ENCODE results near the gene CSRP1.
"Not testable (repeated sequence)": the region's sequence is repeated elsewhere in the genome, so short reads cannot be mapped to it uniquely, and the experiment has no call there.

CSRP1 gene

GRCh38 chr1:201496296-201496690, 10.6 kb downstream of the CSRP1 start:
- no peak for DNase-seq (ENCODE audit: low read depth)

- no peak for DNase-seq (ENCODE audit: low read depth)
These were observed 11.2 kb downstream of the CSRP1 start for GRCh38 chr1:201495551-201496295.

- DNase-seq (ENCODE audit: low read depth), result no peak
These were observed 12.9 kb downstream of the CSRP1 start for GRCh38 chr1:201493757-201494617.

- DNase-seq (ENCODE audit: low read depth), result not testable (repeated sequence)
These were observed 13.8 kb downstream of the CSRP1 start for GRCh38 chr1:201493026-201493656.

GRCh38 chr1:201491896-201492511, 14.9 kb downstream of the CSRP1 start:
- no peak for DNase-seq (ENCODE audit: low read depth)

GRCh38 chr1:201490708-201491131, 16.2 kb downstream of the CSRP1 start:
- DNase-seq (ENCODE audit: low read depth), result no peak

- DNase-seq (ENCODE audit: low read depth), result no peak
These were observed 17.2 kb downstream of the CSRP1 start for GRCh38 chr1:201489643-201490261.

GRCh38 chr1:201488830-201489589, 17.9 kb downstream of the CSRP1 start:
- no peak for DNase-seq (ENCODE audit: low read depth)

- no peak for DNase-seq (ENCODE audit: low read depth)
These were observed 19.2 kb downstream of the CSRP1 start for GRCh38 chr1:201487742-201488141.

- no peak for DNase-seq (ENCODE audit: low read depth)
These were observed 20.7 kb downstream of the CSRP1 start for GRCh38 chr1:201486187-201486586.

- DNase-seq (ENCODE audit: low read depth), result no peak
These were observed 21.6 kb downstream of the CSRP1 start for GRCh38 chr1:201485184-201485774.

GRCh38 chr1:201483373-201483949, 23.5 kb downstream of the CSRP1 start:
- DNase-seq (ENCODE audit: low read depth), result no peak

- no peak for DNase-seq (ENCODE audit: low read depth)
These were observed 24.2 kb downstream of the CSRP1 start for GRCh38 chr1:201482755-201483154.

GRCh38 chr1:201481761-201482493, 25.0 kb downstream of the CSRP1 start:
- peak; percentile 53 for DNase-seq (ENCODE audit: low read depth)

GRCh38 chr1:201481004-201481380, 25.9 kb downstream of the CSRP1 start:
- no peak for DNase-seq (ENCODE audit: low read depth)

GRCh38 chr1:201480231-201481003, 26.5 kb downstream of the CSRP1 start:
- DNase-seq (ENCODE audit: low read depth), result peak; percentile 39

- DNase-seq (ENCODE audit: low read depth), result no peak
These were observed 27.7 kb downstream of the CSRP1 start for GRCh38 chr1:201479201-201479730.

GRCh38 chr1:201478666-201479065, 28.3 kb downstream of the CSRP1 start:
- not testable (repeated sequence) for DNase-seq (ENCODE audit: low read depth)

All from stimulated activated CD8-positive, alpha-beta memory T cell treated with anti-CD3 and anti-CD28 coated beads, Interleukin-15, amount 100 ng/mL, for 24 hours (primary cell).